ENCODE measurements around the gene NFE2.

DNA sequence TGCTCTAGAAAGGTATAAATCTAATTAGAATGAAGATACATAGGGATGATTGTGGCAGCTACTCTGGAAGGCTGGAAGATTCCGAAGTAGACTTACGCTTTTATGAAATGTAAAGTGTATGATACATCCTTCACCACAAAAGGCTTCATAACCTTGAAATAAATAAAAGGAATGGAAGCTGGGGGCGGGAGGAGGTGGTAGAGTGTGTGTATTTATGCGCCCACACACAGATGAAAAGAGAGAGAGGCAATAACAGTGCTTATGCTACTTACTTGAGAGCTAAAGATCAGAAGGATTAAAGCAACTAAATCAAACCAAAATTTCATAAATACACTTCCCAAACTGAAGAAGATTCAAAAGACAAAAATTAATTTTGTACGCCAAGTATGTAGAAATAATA lies 51.3 kb downstream of the NFE2 start:
- no peak for TF ChIP-seq EZH2phosphoT487 (IDR thresholded peaks at IDR 0.05; ENCODE audit: borderline replicate concordance, low read length)
- TF ChIP-seq, protein P1, sequence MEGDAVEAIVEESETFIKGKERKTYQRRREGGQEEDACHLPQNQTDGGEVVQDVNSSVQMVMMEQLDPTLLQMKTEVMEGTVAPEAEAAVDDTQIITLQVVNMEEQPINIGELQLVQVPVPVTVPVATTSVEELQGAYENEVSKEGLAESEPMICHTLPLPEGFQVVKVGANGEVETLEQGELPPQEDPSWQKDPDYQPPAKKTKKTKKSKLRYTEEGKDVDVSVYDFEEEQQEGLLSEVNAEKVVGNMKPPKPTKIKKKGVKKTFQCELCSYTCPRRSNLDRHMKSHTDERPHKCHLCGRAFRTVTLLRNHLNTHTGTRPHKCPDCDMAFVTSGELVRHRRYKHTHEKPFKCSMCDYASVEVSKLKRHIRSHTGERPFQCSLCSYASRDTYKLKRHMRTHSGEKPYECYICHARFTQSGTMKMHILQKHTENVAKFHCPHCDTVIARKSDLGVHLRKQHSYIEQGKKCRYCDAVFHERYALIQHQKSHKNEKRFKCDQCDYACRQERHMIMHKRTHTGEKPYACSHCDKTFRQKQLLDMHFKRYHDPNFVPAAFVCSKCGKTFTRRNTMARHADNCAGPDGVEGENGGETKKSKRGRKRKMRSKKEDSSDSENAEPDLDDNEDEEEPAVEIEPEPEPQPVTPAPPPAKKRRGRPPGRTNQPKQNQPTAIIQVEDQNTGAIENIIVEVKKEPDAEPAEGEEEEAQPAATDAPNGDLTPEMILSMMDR (IDR thresholded peaks at IDR 0.05; ENCODE audit: low read depth, low read length, poor library complexity, severe bottlenecking), result no peak

Data from DOHH2 (cell line).